GM18499 (cell line): ENCODE results near the gene EPDR1.

ENCODE experiments used
- ATAC-seq: cut with Tn5 transposase; IDR thresholded peaks from one replicate; pipeline ENCODE4 v1.9.1; 2021; ENCODE audit warnings: moderate number of reproducible peaks; ENCODE audit not compliant: insufficient read depth, unreplicated experiment

Gene EPDR1

GRCh38 chr7:37971491-37971890 lies 51.1 kb downstream of the EPDR1 start:
- no peak for ATAC-seq

- ATAC-seq: no peak
Measured at GRCh38 chr7:37973915-37974314, 53.5 kb downstream of the EPDR1 start.

GRCh38 chr7:37974711-37975110 lies 54.3 kb downstream of the EPDR1 start:
- ATAC-seq: no peak

GRCh38 chr7:37977243-37977642 lies 56.8 kb downstream of the EPDR1 start:
- no peak for ATAC-seq

GRCh38 chr7:37981664-37982063 lies 61.2 kb downstream of the EPDR1 start:
- no peak for ATAC-seq

- ATAC-seq: no peak
Measured at GRCh38 chr7:37982423-37982822, 62.0 kb downstream of the EPDR1 start.

GRCh38 chr7:37984750-37985390 lies 64.4 kb downstream of the EPDR1 start:
- no peak for ATAC-seq

- ATAC-seq: no peak
Measured at GRCh38 chr7:37986908-37987330, 66.5 kb downstream of the EPDR1 start.

- no peak for ATAC-seq
Measured at GRCh38 chr7:37987732-37988131, 67.3 kb downstream of the EPDR1 start.

- ATAC-seq: no peak
Measured at GRCh38 chr7:37988721-37989650, 68.5 kb downstream of the EPDR1 start.

- no peak for ATAC-seq
Measured at GRCh38 chr7:37990337-37990736, 69.9 kb downstream of the EPDR1 start.

GRCh38 chr7:37993060-37993501 lies 72.6 kb downstream of the EPDR1 start:
- no peak for ATAC-seq

- no peak for ATAC-seq
Measured at GRCh38 chr7:37999673-38000072, 79.2 kb downstream of the EPDR1 start.

GRCh38 chr7:38000272-38000671 lies 79.8 kb downstream of the EPDR1 start:
- no peak for ATAC-seq
